Neural cell (in vitro differentiated cells): ENCODE measurements around the gene ING5. TPM values are rescaled to one million over a fixed set of nuclear protein-coding genes. Genes with fewer than 3 reads are reported as not detected.

Source experiments
- H2AFZ ChIP-seq: fragments of 200-600, 300-800 bp; sonication (generic), shearing (Covaris generic); 2 replicates; pipeline ENCODE4 v1.6.0; 2014; ENCODE audit warnings: low read depth, mild to moderate bottlenecking, antibody characterized with exemption, low read length, moderate library complexity
- H3F3A ChIP-seq: fragments of 200-600 bp; shearing (Covaris generic); 2 replicates; pipeline ENCODE4 v1.6.1; 2016; ENCODE audit warnings: mild to moderate bottlenecking, moderate library complexity, mixed read lengths, antibody characterized with exemption, low read length; ENCODE audit not compliant: insufficient read depth, poor library complexity, severe bottlenecking
- H3K27ac ChIP-seq: fragments of 200-600, 300-800 bp; sonication (generic), shearing (Covaris generic); 2 replicates; pipeline ENCODE4 v1.5.1; 2014; ENCODE audit warnings: mild to moderate bottlenecking, low read length, moderate library complexity
- H3K27me3 ChIP-seq: fragments of 300-800, 200-600 bp; sonication (generic), shearing (Covaris generic); 2 replicates; pipeline ENCODE4 v1.6.0; 2014; ENCODE audit warnings: mild to moderate bottlenecking, low read depth, low read length, moderate library complexity; ENCODE audit not compliant: insufficient read depth
- H3K36me3 ChIP-seq: fragments of 300-800, 200-600 bp; sonication (generic), shearing (Covaris generic); 2 replicates; pipeline ENCODE4 v1.5.1; 2014; ENCODE audit warnings: mild to moderate bottlenecking, antibody characterized with exemption, low read length, moderate library complexity; ENCODE audit not compliant: insufficient read depth
- H3K4me2 ChIP-seq: fragments of 300-800, 200-600 bp; sonication (generic), shearing (Covaris generic); 2 replicates; pipeline ENCODE4 v1.6.0; 2014; ENCODE audit warnings: mild to moderate bottlenecking, low read length
- H3K4me3 ChIP-seq: fragments of 300-800, 200-600 bp; sonication (generic), shearing (Covaris generic); 2 replicates; pipeline ENCODE4 v1.5.1; 2014; ENCODE audit warnings: mild to moderate bottlenecking, low read length, moderate library complexity
- H3K79me2 ChIP-seq: fragments of 200-600 bp; shearing (Covaris generic); replicated peaks from 2 replicates; pipeline ENCODE4 v1.6.0; 2014; ENCODE audit warnings: mild to moderate bottlenecking, low read length, moderate library complexity; ENCODE audit not compliant: insufficient read depth
- H3K9ac ChIP-seq: fragments of 300-800, 200-600 bp; sonication (generic), shearing (Covaris generic); 2 replicates; pipeline ENCODE4 v1.6.1; 2016; ENCODE audit warnings: mild to moderate bottlenecking, low read length, mixed read lengths
- H3K9me2 ChIP-seq: fragments of 200-600 bp; shearing (Covaris generic); 2 replicates; pipeline ENCODE4 v1.6.1; 2016; ENCODE audit warnings: mild to moderate bottlenecking, low read length, mixed read lengths; ENCODE audit not compliant: insufficient read depth
- H3K9me3 ChIP-seq: fragments of 200-600, 300-800 bp; sonication (generic), shearing (Covaris generic); 2 replicates; pipeline ENCODE4 v1.6.1; 2016; ENCODE audit warnings: mild to moderate bottlenecking, mixed run types, low read length, moderate library complexity, mixed read lengths
- H4K20me1 ChIP-seq: fragments of 200-600 bp; shearing (Covaris generic); 2 replicates; pipeline ENCODE4 v1.6.1; 2016; ENCODE audit warnings: mild to moderate bottlenecking, mixed run types; ENCODE audit not compliant: insufficient read depth
- CTCF ChIP-seq: fragments of 450-650 bp; IDR thresholded peaks from 2 replicates; pipeline ENCODE4 v1.5.1; 2014; ENCODE audit warnings: antibody characterized with exemption, mild to moderate bottlenecking, moderate library complexity; ENCODE audit not compliant: poor library complexity, severe bottlenecking
- EP300 ChIP-seq: fragments of 450-650 bp; conservative IDR thresholded peaks from 2 replicates; pipeline ENCODE4 v1.6.1; 2014; ENCODE audit warnings: antibody characterized with exemption, mild to moderate bottlenecking, moderate library complexity; ENCODE audit not compliant: poor library complexity, severe bottlenecking
- EZH2 ChIP-seq: fragments of 200-600, 300-800 bp; shearing (Covaris generic), sonication (generic); IDR thresholded peaks from 2 replicates; pipeline ENCODE4 v1.6.1; 2014; ENCODE audit warnings: antibody characterized with exemption, low read length, borderline replicate concordance, mild to moderate bottlenecking; ENCODE audit not compliant: insufficient read depth, poor library complexity, severe bottlenecking
- MXI1 ChIP-seq: fragments of 450-650 bp; conservative IDR thresholded peaks from 2 replicates; pipeline ENCODE4 v1.6.1; 2014; ENCODE audit warnings: antibody characterized with exemption, mild to moderate bottlenecking; ENCODE audit not compliant: poor library complexity, severe bottlenecking
- POLR2AphosphoS5 ChIP-seq: IDR thresholded peaks from 2 replicates; pipeline ENCODE4 v1.6.1; 2012
- RAD21 ChIP-seq: fragments of 450-650 bp; conservative IDR thresholded peaks from 2 replicates; pipeline ENCODE4 v1.6.1; 2014; ENCODE audit warnings: antibody characterized with exemption, mild to moderate bottlenecking, moderate library complexity
- REST ChIP-seq: IDR thresholded peaks from 2 replicates; pipeline ENCODE4 v1.6.1; 2012; ENCODE audit warnings: borderline replicate concordance
- SMC3 ChIP-seq: fragments of 450-650 bp; conservative IDR thresholded peaks from 2 replicates; pipeline ENCODE4 v1.6.1; 2014; ENCODE audit warnings: antibody characterized with exemption, mild to moderate bottlenecking, moderate library complexity; ENCODE audit not compliant: poor library complexity
- TAF1 ChIP-seq: IDR thresholded peaks from 2 replicates; pipeline ENCODE4 v1.6.1; 2012; ENCODE audit warnings: low read depth
- polyA plus RNA-seq: library from polyadenylated mRNA; depleted of rRNA; stranded (reverse); fragments of >200 nt; gene quantifications from 2 replicates; pipeline ENCODE4 v1.2.3, GENCODE V29; 2014

ING5 gene
- polyA plus RNA-seq, 1 donor from 2014 or later, result 22.8 TPM

- no peaks in the 10 kb centered on the region for H3K27me3 ChIP-seq
- H3K9me3 ChIP-seq, result no peaks in the 10 kb centered on the region
- H3K79me2 ChIP-seq, result peaks cover 16% of the 10 kb centered on the region
- no peaks in the 10 kb centered on the region for H3F3A ChIP-seq
- no peaks in the 10 kb centered on the region for H4K20me1 ChIP-seq
- no peaks in the 10 kb centered on the region for H3K36me3 ChIP-seq
- H3K4me3 ChIP-seq, result peak overlapping the region; percentile 94
- peak overlapping the region; percentile 83 for H3K4me2 ChIP-seq
- peak overlapping the region; percentile 31 for H3K27ac ChIP-seq
- H3K9me2 ChIP-seq, result no peaks in the 10 kb centered on the region
- H2AFZ ChIP-seq, result peak overlapping the region; percentile 65
- peak overlapping the region; percentile 64 for H3K9ac ChIP-seq
- TF ChIP-seq REST (no peak), EZH2 (no peak)
Observed at GRCh38 chr2:241686324-241686649, 15.6 kb upstream of the ING5 start.

GRCh38 chr2:241686650-241687425 lies 15.0 kb upstream of the ING5 start, which contains the start of gene DTYMK:
Gene DTYMK (minus strand): TSS chr2:241686815. CDS start chr2:241686783, 32 bp downstream.
- H3K4me3 ChIP-seq, result peak within 1 kb of the TSS; percentile 94
- peak; percentile 23 for TF ChIP-seq CTCF
- TF ChIP-seq EP300, result peak; percentile 43
- TF ChIP-seq EZH2, result no peak
- TF ChIP-seq SMC3, result peak; percentile 56
- peak; percentile 74 for TF ChIP-seq POLR2AphosphoS5
- peak; percentile 96 for TF ChIP-seq MXI1
- TF ChIP-seq TAF1, result no peak
- no peak for TF ChIP-seq REST
- TF ChIP-seq RAD21, result peak; percentile 28
- H3K27me3 ChIP-seq, result no peaks in the 10 kb centered on the region
- peak within 1 kb of the TSS; percentile 83 for H3K4me2 ChIP-seq
- peak within 1 kb of the TSS; percentile 66 for H2AFZ ChIP-seq
- no peaks in the 10 kb centered on the region for H3K9me2 ChIP-seq
- H3K36me3 ChIP-seq, result no peaks in the 10 kb centered on the region
- H3K27ac ChIP-seq, result peak within 1 kb of the TSS; percentile 77
- no peaks in the 10 kb centered on the region for H4K20me1 ChIP-seq
- no peaks in the 10 kb centered on the region for H3K9me3 ChIP-seq
- peaks cover 16% of the 10 kb centered on the region for H3K79me2 ChIP-seq
- H3F3A ChIP-seq, result no peaks in the 10 kb centered on the region
- H3K9ac ChIP-seq, result peak within 1 kb of the TSS; percentile 77
